Smooth muscle cell (in vitro differentiated cells): ENCODE results near the gene USP6NL. TPM values are rescaled to one million over a fixed set of nuclear protein-coding genes. Genes with fewer than 3 reads are reported as not detected.

Source experiments
- DNase-seq: peaks from one replicate; lab custom pipeline; 2025; ENCODE audit not compliant: unreplicated experiment; lab: John Stamatoyannopoulos, UW
- H2AFZ ChIP-seq: fragments of 200-600 bp; sonication (generic); 2 replicates; pipeline ENCODE4 v1.6.0; 2016; ENCODE audit warnings: antibody characterized with exemption, low read depth, mild to moderate bottlenecking
- H3F3A ChIP-seq: fragments of 200-600 bp; sonication (generic); 2 replicates; pipeline ENCODE4 v1.6.0; 2017; ENCODE audit warnings: antibody characterized with exemption, low read depth
- H3K27ac ChIP-seq: fragments of 200-600 bp; sonication (generic); 2 replicates; pipeline ENCODE4 v1.5.1; 2016; ENCODE audit warnings: low read depth, mild to moderate bottlenecking
- H3K27me3 ChIP-seq: fragments of 200-600 bp; sonication (generic); 2 replicates; pipeline ENCODE4 v1.6.1; 2016; ENCODE audit warnings: low read depth, mild to moderate bottlenecking
- H3K36me3 ChIP-seq: fragments of 200-600 bp; sonication (generic); 2 replicates; pipeline ENCODE4 v1.5.1; 2016; ENCODE audit warnings: low read depth
- H3K4me1 ChIP-seq: fragments of 200-600 bp; sonication (generic); 2 replicates; pipeline ENCODE4 v1.5.1; 2016; ENCODE audit warnings: low read depth
- H3K4me2 ChIP-seq: fragments of 200-600 bp; sonication (generic); 2 replicates; pipeline ENCODE4 v1.6.0; 2016; ENCODE audit warnings: mild to moderate bottlenecking
- H3K4me3 ChIP-seq: fragments of 200-600 bp; sonication (generic); 2 replicates; pipeline ENCODE4 v1.5.1; 2016; ENCODE audit warnings: mild to moderate bottlenecking
- H3K79me2 ChIP-seq: fragments of 200-600 bp; sonication (generic); 2 replicates; pipeline ENCODE4 v1.6.0; 2016; ENCODE audit warnings: low read depth, mild to moderate bottlenecking
- H3K9ac ChIP-seq: fragments of 200-600 bp; sonication (generic); 2 replicates; pipeline ENCODE4 v1.6.0; 2016; ENCODE audit warnings: low read depth
- H3K9me3 ChIP-seq: fragments of 200-600 bp; sonication (generic); replicated peaks from 2 replicates; pipeline ENCODE4 v1.5.1; 2016; ENCODE audit warnings: low read depth
- H4K20me1 ChIP-seq: fragments of 200-600 bp; sonication (generic); 2 replicates; pipeline ENCODE4 v1.6.0; 2016; ENCODE audit warnings: low read depth
- WGBS: methylation state at CpG from one replicate; pipeline ENCODE4 v1.1.7; 2016; ENCODE audit warnings: low lambda C conversion rate; 5-methylcytosine and 5-hydroxymethylcytosine counted together
- polyA plus RNA-seq: library from polyadenylated mRNA; unstranded; fragments of >200 nt; fragmentation: Nextera tagmentation; extraction: Ambion mirVana; gene quantifications from 2 replicates; pipeline ENCODE4 v1.2.1, GENCODE V29; 2016
- total RNA-seq: library from RNA; depleted of rRNA; stranded (reverse); fragments of >200 nt; gene quantifications from 2 replicates; pipeline ENCODE4 v1.2.3, GENCODE V29; 2014
- TF ChIP-seq, protein P1 (sequence below): fragments of 200-600 bp; sonication (generic); IDR thresholded peaks from 2 replicates; pipeline ENCODE4 v1.5.1; 2017; ENCODE audit warnings: borderline replicate concordance, mild to moderate bottlenecking, antibody characterized with exemption; ENCODE audit not compliant: insufficient read depth, poor library complexity, severe bottlenecking

The USP6NL gene
- total and polyA plus RNA-seq, 2 experiments from 2014 or later: 12.0 to 32.8 TPM

DNA sequence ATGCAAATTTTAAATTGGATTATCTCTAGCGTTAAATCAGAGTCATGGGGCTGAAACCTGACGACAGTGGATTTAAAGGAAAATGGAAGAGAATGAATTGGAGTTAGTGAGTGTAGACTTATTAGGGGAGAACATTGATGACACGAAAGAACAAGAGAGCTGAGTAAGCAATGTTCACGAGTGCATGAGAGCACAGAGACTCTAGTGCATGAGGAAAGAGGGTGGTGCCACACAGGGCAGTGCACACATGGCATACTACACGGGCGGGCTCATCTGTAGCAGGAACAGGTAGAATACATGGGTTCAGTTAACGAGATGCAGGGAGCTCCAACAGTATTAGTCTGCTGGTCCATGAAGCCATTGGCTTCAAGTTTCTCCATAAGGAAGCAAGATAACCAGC, 53.9 kb downstream of the USP6NL start:
- no peak overlapping the region for H3K9ac ChIP-seq
- peaks cover 4% of the 10 kb centered on the region for H3K9me3 ChIP-seq
- peaks cover 14% of the 10 kb centered on the region for H3F3A ChIP-seq
- 97% methylated on average over 7 of the region's 7 CpGs for WGBS
- no peaks in the 10 kb centered on the region for H3K27me3 ChIP-seq
- H3K36me3 ChIP-seq: no peaks in the 10 kb centered on the region
- peaks cover 44% of the 10 kb centered on the region for H4K20me1 ChIP-seq
- no peak for DNase-seq
- H3K4me1 ChIP-seq: peaks cover 9% of the 10 kb centered on the region
- no peak overlapping the region for H2AFZ ChIP-seq
- TF ChIP-seq, protein P1, sequence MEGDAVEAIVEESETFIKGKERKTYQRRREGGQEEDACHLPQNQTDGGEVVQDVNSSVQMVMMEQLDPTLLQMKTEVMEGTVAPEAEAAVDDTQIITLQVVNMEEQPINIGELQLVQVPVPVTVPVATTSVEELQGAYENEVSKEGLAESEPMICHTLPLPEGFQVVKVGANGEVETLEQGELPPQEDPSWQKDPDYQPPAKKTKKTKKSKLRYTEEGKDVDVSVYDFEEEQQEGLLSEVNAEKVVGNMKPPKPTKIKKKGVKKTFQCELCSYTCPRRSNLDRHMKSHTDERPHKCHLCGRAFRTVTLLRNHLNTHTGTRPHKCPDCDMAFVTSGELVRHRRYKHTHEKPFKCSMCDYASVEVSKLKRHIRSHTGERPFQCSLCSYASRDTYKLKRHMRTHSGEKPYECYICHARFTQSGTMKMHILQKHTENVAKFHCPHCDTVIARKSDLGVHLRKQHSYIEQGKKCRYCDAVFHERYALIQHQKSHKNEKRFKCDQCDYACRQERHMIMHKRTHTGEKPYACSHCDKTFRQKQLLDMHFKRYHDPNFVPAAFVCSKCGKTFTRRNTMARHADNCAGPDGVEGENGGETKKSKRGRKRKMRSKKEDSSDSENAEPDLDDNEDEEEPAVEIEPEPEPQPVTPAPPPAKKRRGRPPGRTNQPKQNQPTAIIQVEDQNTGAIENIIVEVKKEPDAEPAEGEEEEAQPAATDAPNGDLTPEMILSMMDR: no peak
- H3K4me3 ChIP-seq: no peak overlapping the region
- no peak overlapping the region for H3K4me2 ChIP-seq
- peaks cover 76% of the 10 kb centered on the region for H3K79me2 ChIP-seq
- no peak overlapping the region for H3K27ac ChIP-seq

- Histone ChIP-seq H3K9me3 (peaks cover 4% of the 10 kb centered on the region), H4K20me1 (peaks cover 26% of the 10 kb centered on the region), H3K36me3 (no peaks in the 10 kb centered on the region), H2AFZ (no peak overlapping the region), H3K27ac (no peak overlapping the region), H3F3A (peaks cover 25% of the 10 kb centered on the region), H3K27me3 (no peaks in the 10 kb centered on the region), H3K4me1 (peaks cover 20% of the 10 kb centered on the region), H3K9ac (no peak overlapping the region), H3K4me3 (no peak overlapping the region), H3K79me2 (peaks cover 65% of the 10 kb centered on the region), H3K4me2 (no peak overlapping the region)
- no peak for DNase-seq
- TF ChIP-seq, protein P1: no peak
Measured at GRCh38 chr10:11555556-11555955, 55.9 kb downstream of the USP6NL start.

GRCh38 chr10:11553773-11554381, 57.6 kb downstream of the USP6NL start:
- peaks cover 67% of the 10 kb centered on the region for H3K79me2 ChIP-seq
- peaks cover 12% of the 10 kb centered on the region for H4K20me1 ChIP-seq
- peaks cover 22% of the 10 kb centered on the region for H3K4me1 ChIP-seq
- H3K27me3 ChIP-seq: no peaks in the 10 kb centered on the region
- peaks cover 4% of the 10 kb centered on the region for H3K9me3 ChIP-seq
- H3K4me2 ChIP-seq: peak overlapping the region; percentile 71
- peaks cover 25% of the 10 kb centered on the region for H3F3A ChIP-seq
- H3K9ac ChIP-seq: no peak overlapping the region
- no peak overlapping the region for H2AFZ ChIP-seq
- no peak overlapping the region for H3K4me3 ChIP-seq
- no peaks in the 10 kb centered on the region for H3K36me3 ChIP-seq
- H3K27ac ChIP-seq: peak overlapping the region; percentile 86
- WGBS: 75% methylated on average over 6 of the region's 6 CpGs
- DNase-seq: no peak
- TF ChIP-seq, protein P1: no peak

DNA sequence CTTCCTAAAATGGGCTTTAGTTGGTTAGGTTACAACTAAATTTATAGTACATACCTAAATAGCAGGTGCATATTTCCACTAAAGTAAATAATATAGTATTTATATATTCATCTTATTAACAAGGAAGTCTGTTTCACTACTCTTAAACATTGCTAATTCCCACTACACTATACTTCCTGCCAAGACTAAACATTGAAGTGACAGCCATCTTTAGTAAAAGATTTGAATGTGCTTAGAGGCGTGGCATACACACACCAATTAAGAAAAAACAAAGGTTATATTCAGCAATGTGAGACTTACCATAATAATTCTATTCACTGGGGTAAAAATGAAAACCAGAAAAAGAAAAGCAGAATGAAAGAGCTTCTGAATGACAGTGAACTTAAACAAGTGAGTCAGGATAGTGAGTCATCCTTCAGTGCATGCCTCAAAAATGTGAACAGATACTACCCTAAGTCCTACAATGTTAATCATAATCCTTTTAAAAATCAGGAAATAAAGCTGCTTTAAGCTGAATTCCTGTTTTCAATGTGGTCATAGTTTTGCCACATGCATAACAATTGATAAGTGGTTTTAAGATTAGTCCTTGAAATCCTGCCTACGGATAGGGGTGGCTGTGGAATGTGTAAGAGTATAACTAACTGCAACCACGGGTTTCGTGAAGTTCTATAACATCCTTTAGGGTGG, 59.4 kb downstream of the USP6NL start:
- peak overlapping the region; percentile 86 for H3K27ac ChIP-seq
- peaks cover 66% of the 10 kb centered on the region for H3K79me2 ChIP-seq
- H3K4me3 ChIP-seq: no peak overlapping the region
- H3K9ac ChIP-seq: peak overlapping the region; percentile 20
- WGBS: 25% methylated on average over 4 of the region's 4 CpGs
- H3K27me3 ChIP-seq: no peaks in the 10 kb centered on the region
- no peaks in the 10 kb centered on the region for H4K20me1 ChIP-seq
- H3K4me2 ChIP-seq: peak overlapping the region; percentile 71
- H3K36me3 ChIP-seq: no peaks in the 10 kb centered on the region
- no peak for DNase-seq
- H2AFZ ChIP-seq: no peak overlapping the region
- peaks cover 4% of the 10 kb centered on the region for H3K9me3 ChIP-seq
- TF ChIP-seq, protein P1: no peak
- H3F3A ChIP-seq: peaks cover 25% of the 10 kb centered on the region
- H3K4me1 ChIP-seq: peaks cover 26% of the 10 kb centered on the region
